ENCODE measurements around the gene STON2.

Gene STON2

GRCh38 chr14:81342850-81343580, 57.1 kb downstream of the STON2 start:
- DNase-seq (ENCODE audit: extremely low spot score, insufficient read length, low read depth) (no peak), FAIRE-seq (no peak)

- FAIRE-seq (no peak), DNase-seq (ENCODE audit: extremely low spot score, insufficient read length, low read depth) (no peak)
Measured at GRCh38 chr14:81341781-81342180, 58.3 kb downstream of the STON2 start.

DNA sequence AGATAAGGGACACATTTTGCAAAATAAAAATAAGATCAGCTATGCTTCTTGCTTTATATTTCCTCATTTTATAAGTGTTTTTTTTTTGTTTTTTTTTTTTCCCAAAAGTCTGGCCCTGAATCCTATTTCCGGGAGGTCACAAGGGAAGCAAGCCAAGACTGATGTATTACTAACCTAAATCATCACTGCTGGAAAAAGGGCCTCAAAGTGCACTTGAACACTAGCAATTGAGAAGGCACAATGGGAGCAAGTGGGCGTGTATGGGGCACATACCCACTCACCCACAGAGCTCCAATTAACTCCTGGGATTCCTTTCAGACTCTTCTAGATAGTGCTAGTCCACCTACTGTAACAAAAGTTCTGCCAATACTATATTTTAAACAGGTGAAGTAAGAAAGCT, 58.8 kb downstream of the STON2 start:
- no peak for FAIRE-seq
- no peak for DNase-seq (ENCODE audit: extremely low spot score, insufficient read length, low read depth)

- DNase-seq (ENCODE audit: extremely low spot score, insufficient read length, low read depth): no peak
- FAIRE-seq: no peak
Measured at GRCh38 chr14:81340201-81340600, 59.9 kb downstream of the STON2 start.

DNA sequence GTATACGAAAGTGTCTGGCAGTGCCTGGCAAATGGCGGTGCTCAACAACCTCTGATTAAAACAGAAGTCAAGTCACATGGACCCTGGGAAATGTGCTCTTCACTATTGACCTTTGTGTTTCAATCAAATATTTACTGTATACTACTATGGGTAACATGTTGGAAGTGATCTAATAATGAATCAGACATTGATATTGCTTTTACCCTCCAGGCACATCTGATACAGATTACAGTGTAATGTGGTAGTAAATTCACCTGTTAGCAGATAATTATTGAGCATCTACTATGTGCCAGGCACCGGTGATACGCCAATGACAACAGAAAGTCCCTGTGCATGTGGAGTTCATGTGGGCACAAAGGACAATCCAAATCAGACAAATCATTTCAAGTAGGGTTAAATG, 63.1 kb downstream of the STON2 start:
- FAIRE-seq (no peak), DNase-seq (ENCODE audit: extremely low spot score, insufficient read length, low read depth) (no peak)

GRCh38 chr14:81336009-81336408, 64.1 kb downstream of the STON2 start:
- DNase-seq (ENCODE audit: extremely low spot score, insufficient read length, low read depth): no peak
- no peak for FAIRE-seq

- FAIRE-seq: no peak
- DNase-seq (ENCODE audit: extremely low spot score, insufficient read length, low read depth): no peak
Measured at GRCh38 chr14:81332725-81333124, 67.4 kb downstream of the STON2 start.

GRCh38 chr14:81331229-81332021, 68.7 kb downstream of the STON2 start:
- FAIRE-seq (no peak), DNase-seq (ENCODE audit: extremely low spot score, insufficient read length, low read depth) (no peak)

GRCh38 chr14:81330619-81331122, 69.5 kb downstream of the STON2 start:
- DNase-seq (ENCODE audit: extremely low spot score, insufficient read length, low read depth) (no peak), FAIRE-seq (no peak)

DNA sequence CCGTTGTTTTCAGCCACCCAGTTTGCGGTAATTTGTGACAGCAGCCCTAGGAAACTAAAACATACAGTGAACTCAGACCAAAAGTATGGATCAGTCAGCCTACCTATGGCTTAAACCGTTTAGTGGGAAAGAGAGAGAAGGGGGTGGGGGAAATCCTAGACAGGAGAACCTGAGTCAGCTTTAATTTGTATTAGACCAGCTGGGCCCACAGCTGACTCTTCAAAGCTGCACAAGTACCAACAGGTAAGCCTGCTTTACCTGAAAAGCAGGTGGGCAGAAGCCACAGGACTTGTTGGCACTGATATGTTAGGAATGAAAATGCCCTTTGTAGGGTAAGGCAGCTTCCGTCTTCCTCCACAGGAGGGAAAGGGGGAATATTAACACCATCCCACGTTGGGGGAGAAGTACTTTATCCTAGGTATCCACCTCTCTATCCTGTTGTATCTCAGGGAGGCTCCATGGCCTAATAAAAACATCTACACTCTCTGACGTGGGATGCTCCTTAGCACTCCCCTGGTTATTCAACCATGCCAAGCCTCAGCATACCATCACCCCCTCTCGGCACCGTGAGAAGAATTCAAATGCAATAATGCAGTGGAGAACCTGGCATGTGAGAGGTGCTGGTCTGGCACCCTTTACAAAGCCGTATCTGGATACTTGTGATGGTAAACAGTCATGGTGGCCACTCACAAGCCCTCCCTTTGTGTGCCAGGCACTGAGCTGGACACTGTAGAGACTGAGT, 70.3 kb downstream of the STON2 start:
- FAIRE-seq (no peak), DNase-seq (ENCODE audit: extremely low spot score, insufficient read length, low read depth) (no peak)

DNA sequence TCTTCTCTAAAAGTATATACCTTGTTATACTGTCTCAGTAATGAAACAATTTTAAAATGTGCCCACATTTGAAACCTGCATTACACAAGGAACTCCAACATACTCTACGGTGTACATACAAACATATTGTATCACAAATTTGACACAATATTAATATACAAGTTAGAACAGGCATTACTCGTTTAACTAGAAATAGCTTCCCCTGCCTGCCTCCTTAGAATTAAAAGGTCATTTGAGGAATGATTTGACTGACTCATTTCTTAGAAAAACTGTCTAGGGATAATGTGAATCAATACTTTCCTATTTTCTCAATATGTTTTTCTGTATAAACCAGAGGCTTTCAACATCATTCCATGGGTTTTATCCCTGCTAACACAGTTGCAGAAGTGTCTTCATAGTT, 73.7 kb downstream of the STON2 start:
- no peak for FAIRE-seq

DNA sequence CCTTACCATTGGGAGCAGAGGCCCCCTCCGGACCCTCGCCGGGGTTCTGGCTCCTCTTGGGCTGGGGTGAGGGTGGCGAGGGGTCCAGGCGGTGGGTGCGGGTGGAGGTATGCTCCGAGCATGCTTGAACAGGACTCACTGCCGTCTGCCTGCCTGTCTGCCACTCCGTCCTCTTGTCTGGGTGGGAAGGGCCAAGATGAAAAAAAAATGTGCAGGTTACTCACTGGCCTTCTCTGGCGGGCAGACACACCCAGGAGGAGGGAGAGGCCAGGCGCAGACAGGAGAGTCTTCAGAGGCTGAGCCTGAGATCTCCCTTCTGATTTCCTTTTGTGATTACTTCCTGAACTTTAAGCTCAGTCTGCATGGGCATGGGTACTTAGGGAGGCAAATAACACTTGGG, 76.1 kb downstream of the STON2 start:
- DNase-seq (ENCODE audit: extremely low spot score, insufficient read length, low read depth): no peak
- no peak for FAIRE-seq

More for the DNA sequence above, 73.7 kb downstream of the STON2 start:
- DNase-seq (ENCODE audit: extremely low spot score, insufficient read length, low read depth): no peak

DNA sequence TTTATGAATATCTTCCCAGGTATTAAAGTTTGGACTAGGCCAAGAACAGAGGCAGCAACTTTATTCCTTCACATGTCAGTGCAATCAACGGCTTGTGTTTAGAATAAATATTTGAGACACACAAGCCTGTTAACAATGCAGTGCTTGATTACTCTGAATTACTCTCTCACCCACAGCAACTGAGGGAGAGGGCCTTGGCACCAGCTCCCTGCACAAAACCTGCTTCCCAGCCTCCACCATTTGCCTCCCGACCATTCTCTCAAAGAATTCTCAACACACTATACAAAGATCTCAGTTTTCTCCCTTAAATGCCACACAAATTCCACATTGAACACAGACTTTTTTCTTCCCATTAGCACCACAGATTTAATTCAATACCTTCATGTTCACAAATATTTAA, 77.0 kb downstream of the STON2 start:
- FAIRE-seq (no peak), DNase-seq (ENCODE audit: extremely low spot score, insufficient read length, low read depth) (no peak)

DNA sequence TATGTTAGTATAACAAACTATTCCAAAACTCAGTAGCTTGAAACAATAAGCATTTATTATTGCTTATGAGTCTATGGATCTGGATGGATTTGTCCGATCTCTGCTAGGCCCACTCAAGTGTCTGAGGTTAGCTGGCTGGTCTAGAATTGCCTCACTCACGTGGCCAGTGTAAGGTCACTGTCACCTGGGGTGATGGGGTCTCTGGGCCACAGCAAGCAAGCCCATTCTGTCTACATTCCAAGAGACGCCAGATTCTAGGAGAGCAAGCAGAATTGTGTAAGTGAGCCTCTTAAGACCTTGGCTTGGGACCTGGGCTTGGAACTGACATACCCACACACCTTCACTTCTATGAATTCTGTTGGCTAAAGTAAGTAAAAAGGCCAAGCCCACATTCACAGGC, 80.2 kb downstream of the STON2 start:
- FAIRE-seq (no peak), DNase-seq (ENCODE audit: extremely low spot score, insufficient read length, low read depth) (no peak)

- DNase-seq (ENCODE audit: extremely low spot score, insufficient read length, low read depth): no peak
- FAIRE-seq: no peak
Measured at GRCh38 chr14:81319314-81319713, 80.8 kb downstream of the STON2 start.

DNA sequence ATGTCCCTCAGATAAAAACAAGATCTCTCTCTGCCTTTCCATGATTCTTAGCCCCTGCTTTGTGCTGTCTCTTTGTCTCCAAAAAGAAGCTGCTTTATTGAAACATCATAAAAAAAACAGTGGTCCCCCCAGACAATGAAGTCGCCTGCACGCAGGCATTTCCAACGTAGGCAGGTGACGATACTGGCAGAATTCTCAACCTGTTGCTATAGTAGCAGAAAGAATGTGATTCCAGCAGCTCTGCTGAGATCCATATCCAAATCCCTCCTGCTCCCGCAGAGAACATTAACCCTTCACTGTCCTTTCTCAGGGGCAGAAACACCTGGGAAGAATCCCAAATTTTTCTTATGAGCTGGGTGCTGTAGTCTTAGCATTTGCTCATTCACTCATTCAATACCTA, 84.8 kb downstream of the STON2 start:
- FAIRE-seq: no peak

DNA sequence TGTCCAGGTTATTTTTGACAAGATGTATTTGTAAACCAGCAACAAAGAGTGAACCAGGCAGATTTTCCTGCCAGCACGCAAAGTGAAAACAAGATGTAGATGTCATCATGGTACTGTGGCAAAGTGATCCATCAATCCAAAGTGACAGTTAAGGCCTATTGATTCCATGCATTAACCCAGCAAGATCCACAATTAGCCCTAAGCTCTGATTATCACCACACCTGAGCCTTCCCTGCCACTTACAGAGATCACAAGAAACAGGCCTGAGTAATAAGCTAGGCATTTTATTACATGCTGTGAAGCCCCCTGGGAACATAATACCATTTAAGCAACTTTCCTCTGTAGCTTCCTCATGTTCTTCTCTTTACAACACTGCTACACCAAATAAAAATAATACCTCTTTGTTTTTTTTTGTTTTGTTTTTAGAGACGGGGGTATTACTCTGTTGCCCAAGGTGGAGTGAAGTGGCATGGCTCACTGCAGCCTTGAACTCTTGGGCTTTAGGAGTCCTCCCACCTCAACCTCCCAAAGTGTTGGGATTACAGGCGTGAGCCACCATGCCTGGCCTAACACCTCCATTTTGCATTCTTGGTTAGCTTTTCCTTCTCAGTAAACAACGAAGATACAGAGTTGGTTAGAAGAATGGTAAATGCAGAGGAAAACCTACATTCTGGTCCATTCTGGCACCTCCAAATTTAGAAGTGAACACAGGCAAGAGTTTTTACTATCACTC, 85.5 kb downstream of the STON2 start:
- FAIRE-seq: no peak
- DNase-seq (ENCODE audit: extremely low spot score, insufficient read length, low read depth): no peak

More for the DNA sequence above, 84.8 kb downstream of the STON2 start:
- DNase-seq (ENCODE audit: extremely low spot score, insufficient read length, low read depth): no peak

GRCh38 chr14:81313775-81314429, 86.2 kb downstream of the STON2 start:
- no peak for DNase-seq (ENCODE audit: extremely low spot score, insufficient read length, low read depth)
- no peak for FAIRE-seq

DNA sequence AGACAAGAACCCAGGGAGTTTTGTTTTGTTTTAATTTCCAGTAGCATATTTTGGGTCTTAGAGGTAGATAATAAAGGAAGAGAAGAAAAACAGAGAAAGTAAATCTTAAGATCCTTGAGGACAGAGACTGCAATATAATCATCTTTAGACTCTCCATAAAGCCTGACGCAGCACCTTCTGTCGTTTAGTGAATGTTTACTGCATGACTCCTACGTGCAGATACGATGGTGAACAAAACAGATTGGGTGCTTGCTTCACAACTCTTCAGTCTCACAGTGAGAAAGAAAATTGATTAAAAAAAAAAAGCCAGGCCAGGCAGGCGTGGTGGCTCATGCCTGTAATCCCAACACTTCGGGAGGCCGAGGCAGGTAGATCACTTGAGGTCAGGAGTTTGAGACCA, 86.9 kb downstream of the STON2 start:
- DNase-seq (ENCODE audit: extremely low spot score, insufficient read length, low read depth): no peak
- FAIRE-seq: no peak
